Measurements from ENCODE around the gene CDK5. TPM values are rescaled to one million over a fixed set of nuclear protein-coding genes. Genes with fewer than 3 reads are reported as not detected.
A peak's percentile ranks its signal among the peaks of the same experiment; 100 is the strongest.

The CDK5 gene
- total and polyA plus RNA-seq, 9 of the 15 experiments (the other 6 are each of a cell fraction or from before 2014, with no cell fraction given), result 3.2 to 38.0 (median 27.5) TPM

DNA sequence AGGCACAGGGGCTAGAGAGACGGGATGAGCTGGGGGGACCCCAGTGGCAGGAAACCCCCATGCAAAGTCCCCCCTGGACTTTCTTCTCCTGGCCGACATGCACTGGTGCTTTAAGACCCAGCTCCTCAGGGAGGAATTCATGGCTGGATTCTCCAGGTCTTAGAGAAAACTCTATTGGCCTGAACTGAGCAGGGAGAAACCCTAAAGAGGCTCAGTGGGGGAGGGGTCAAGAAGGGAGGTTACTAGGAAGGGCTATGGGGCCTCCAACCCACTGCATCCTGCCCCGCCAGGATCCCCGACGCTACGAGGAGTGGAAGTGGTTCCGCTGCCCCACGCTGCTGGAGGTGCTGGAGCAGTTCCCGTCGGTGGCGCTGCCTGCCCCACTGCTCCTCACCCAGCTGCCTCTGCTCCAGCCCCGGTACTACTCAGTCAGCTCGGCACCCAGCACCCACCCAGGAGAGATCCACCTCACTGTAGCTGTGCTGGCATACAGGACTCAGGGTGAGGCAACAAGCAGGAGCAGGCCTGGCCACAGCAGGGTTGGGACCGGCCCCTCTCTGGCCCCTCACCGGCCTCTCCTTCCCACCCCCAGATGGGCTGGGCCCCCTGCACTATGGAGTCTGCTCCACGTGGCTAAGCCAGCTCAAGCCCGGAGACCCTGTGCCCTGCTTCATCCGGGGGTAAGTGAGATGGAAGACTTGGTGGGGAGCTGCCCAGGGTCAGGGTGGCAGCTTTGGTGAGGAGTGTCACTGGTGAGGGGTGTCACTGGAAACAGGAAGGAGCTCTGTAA, 47.2 kb downstream of the CDK5 start (continued):
- TF ChIP-seq L3MBTL2 (IDR thresholded peaks at IDR 0.05) (peak; percentile 62; the same call in 1 of the 2 replicates), PRPF4 (IDR thresholded peaks at IDR 0.05; ENCODE audit: insufficient read depth, low read depth, low read length, poor library complexity, severe bottlenecking) (no peak), SP1 (CRISPR knock-in tag; IDR thresholded peaks at IDR 0.05) (peak; percentile 78), HDAC6 (IDR thresholded peaks at IDR 0.05; ENCODE audit: low read depth, low read length) (no peak), BACH1 (tag; IDR thresholded peaks at IDR 0.05) (no peak), CHD2 (IDR thresholded peaks at IDR 0.05; ENCODE audit: low read depth, low read length) (peak; percentile 43), SAFB2 (IDR thresholded peaks at IDR 0.05; ENCODE audit: borderline replicate concordance, low read depth, low read length, severe bottlenecking) (no peak)
- TF ChIP-seq, protein P1, sequence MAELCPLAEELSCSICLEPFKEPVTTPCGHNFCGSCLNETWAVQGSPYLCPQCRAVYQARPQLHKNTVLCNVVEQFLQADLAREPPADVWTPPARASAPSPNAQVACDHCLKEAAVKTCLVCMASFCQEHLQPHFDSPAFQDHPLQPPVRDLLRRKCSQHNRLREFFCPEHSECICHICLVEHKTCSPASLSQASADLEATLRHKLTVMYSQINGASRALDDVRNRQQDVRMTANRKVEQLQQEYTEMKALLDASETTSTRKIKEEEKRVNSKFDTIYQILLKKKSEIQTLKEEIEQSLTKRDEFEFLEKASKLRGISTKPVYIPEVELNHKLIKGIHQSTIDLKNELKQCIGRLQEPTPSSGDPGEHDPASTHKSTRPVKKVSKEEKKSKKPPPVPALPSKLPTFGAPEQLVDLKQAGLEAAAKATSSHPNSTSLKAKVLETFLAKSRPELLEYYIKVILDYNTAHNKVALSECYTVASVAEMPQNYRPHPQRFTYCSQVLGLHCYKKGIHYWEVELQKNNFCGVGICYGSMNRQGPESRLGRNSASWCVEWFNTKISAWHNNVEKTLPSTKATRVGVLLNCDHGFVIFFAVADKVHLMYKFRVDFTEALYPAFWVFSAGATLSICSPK (IDR thresholded peaks at IDR 0.05; ENCODE audit: borderline replicate concordance), result no peak
- TF ChIP-seq, protein P2, sequence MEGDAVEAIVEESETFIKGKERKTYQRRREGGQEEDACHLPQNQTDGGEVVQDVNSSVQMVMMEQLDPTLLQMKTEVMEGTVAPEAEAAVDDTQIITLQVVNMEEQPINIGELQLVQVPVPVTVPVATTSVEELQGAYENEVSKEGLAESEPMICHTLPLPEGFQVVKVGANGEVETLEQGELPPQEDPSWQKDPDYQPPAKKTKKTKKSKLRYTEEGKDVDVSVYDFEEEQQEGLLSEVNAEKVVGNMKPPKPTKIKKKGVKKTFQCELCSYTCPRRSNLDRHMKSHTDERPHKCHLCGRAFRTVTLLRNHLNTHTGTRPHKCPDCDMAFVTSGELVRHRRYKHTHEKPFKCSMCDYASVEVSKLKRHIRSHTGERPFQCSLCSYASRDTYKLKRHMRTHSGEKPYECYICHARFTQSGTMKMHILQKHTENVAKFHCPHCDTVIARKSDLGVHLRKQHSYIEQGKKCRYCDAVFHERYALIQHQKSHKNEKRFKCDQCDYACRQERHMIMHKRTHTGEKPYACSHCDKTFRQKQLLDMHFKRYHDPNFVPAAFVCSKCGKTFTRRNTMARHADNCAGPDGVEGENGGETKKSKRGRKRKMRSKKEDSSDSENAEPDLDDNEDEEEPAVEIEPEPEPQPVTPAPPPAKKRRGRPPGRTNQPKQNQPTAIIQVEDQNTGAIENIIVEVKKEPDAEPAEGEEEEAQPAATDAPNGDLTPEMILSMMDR (IDR thresholded peaks at IDR 0.05 in 2 of 3, conservative IDR thresholded peaks at IDR 0.05 in 1 of 3; ENCODE audit: insufficient read depth in 2 of 3, low read depth in 1 of 3, low read length in 3 of 3), result 0 out of 6 replicates have a peak, but pooled peaks of 1 of the 3 experiments have one; percentile 20
- TF ChIP-seq, protein P3, sequence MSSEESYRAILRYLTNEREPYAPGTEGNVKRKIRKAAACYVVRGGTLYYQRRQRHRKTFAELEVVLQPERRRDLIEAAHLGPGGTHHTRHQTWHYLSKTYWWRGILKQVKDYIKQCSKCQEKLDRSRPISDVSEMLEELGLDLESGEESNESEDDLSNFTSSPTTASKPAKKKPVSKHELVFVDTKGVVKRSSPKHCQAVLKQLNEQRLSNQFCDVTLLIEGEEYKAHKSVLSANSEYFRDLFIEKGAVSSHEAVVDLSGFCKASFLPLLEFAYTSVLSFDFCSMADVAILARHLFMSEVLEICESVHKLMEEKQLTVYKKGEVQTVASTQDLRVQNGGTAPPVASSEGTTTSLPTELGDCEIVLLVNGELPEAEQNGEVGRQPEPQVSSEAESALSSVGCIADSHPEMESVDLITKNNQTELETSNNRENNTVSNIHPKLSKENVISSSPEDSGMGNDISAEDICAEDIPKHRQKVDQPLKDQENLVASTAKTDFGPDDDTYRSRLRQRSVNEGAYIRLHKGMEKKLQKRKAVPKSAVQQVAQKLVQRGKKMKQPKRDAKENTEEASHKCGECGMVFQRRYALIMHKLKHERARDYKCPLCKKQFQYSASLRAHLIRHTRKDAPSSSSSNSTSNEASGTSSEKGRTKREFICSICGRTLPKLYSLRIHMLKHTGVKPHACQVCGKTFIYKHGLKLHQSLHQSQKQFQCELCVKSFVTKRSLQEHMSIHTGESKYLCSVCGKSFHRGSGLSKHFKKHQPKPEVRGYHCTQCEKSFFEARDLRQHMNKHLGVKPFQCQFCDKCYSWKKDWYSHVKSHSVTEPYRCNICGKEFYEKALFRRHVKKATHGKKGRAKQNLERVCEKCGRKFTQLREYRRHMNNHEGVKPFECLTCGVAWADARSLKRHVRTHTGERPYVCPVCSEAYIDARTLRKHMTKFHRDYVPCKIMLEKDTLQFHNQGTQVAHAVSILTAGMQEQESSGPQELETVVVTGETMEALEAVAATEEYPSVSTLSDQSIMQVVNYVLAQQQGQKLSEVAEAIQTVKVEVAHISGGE (CRISPR knock-in tag; IDR thresholded peaks at IDR 0.05), result no peak
- TF ChIP-seq, protein P4, sequence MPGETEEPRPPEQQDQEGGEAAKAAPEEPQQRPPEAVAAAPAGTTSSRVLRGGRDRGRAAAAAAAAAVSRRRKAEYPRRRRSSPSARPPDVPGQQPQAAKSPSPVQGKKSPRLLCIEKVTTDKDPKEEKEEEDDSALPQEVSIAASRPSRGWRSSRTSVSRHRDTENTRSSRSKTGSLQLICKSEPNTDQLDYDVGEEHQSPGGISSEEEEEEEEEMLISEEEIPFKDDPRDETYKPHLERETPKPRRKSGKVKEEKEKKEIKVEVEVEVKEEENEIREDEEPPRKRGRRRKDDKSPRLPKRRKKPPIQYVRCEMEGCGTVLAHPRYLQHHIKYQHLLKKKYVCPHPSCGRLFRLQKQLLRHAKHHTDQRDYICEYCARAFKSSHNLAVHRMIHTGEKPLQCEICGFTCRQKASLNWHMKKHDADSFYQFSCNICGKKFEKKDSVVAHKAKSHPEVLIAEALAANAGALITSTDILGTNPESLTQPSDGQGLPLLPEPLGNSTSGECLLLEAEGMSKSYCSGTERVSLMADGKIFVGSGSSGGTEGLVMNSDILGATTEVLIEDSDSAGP (CRISPR knock-in tag; IDR thresholded peaks at IDR 0.05), result peak; percentile 95
- TF ChIP-seq, protein P5, sequence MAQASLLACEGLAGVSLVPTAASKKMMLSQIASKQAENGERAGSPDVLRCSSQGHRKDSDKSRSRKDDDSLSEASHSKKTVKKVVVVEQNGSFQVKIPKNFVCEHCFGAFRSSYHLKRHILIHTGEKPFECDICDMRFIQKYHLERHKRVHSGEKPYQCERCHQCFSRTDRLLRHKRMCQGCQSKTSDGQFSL (CRISPR knock-in tag; IDR thresholded peaks at IDR 0.05), result no peak
- TF ChIP-seq, protein P5 (tag; IDR thresholded peaks at IDR 0.05), result peak in 1 of 2 experiments; percentile 65; a peak in 1 of 4 replicates
- TF ChIP-seq, protein P6, sequence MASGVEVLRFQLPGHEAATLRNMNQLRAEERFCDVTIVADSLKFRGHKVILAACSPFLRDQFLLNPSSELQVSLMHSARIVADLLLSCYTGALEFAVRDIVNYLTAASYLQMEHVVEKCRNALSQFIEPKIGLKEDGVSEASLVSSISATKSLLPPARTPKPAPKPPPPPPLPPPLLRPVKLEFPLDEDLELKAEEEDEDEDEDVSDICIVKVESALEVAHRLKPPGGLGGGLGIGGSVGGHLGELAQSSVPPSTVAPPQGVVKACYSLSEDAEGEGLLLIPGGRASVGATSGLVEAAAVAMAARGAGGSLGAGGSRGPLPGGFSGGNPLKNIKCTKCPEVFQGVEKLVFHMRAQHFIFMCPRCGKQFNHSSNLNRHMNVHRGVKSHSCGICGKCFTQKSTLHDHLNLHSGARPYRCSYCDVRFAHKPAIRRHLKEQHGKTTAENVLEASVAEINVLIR (CRISPR knock-in tag; IDR thresholded peaks at IDR 0.05), result no peak

Data from K562 (cell line).